GM12873 (cell line): ENCODE measurements around the gene GATAD2B.

Experiments used
- TF ChIP-seq, protein P1 (sequence below): IDR thresholded peaks from 2 replicates; pipeline ENCODE4 v1.5.1; 2012; ENCODE audit warnings: low read depth, mild to moderate bottlenecking, moderate library complexity, low read length, control low read depth; ENCODE audit not compliant: insufficient read depth; ENCODE audit errors: missing control alignments

Gene GATAD2B

DNA sequence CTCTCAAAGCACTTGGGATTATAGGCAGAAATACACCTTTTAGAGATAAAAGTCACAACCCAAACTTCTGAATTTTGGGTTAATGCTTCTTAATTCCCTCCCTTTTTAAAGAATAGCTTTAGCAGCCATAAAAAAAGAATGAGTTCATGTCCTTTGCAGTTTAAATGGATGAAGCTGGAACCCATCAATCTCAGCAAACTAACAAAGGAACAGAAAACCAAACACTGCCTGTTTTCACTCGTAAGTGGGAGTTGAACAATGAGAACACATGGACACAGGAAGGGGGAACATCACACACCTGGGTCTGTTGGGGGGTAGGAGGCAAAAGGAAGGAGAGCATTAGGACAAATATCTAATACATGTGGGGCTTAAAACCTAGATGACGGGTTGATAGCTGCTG is 91.7 kb downstream of the GATAD2B start:
- TF ChIP-seq, protein P1, sequence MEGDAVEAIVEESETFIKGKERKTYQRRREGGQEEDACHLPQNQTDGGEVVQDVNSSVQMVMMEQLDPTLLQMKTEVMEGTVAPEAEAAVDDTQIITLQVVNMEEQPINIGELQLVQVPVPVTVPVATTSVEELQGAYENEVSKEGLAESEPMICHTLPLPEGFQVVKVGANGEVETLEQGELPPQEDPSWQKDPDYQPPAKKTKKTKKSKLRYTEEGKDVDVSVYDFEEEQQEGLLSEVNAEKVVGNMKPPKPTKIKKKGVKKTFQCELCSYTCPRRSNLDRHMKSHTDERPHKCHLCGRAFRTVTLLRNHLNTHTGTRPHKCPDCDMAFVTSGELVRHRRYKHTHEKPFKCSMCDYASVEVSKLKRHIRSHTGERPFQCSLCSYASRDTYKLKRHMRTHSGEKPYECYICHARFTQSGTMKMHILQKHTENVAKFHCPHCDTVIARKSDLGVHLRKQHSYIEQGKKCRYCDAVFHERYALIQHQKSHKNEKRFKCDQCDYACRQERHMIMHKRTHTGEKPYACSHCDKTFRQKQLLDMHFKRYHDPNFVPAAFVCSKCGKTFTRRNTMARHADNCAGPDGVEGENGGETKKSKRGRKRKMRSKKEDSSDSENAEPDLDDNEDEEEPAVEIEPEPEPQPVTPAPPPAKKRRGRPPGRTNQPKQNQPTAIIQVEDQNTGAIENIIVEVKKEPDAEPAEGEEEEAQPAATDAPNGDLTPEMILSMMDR, result no peak

GRCh38 chr1:153827168-153827964 is 95.4 kb downstream of the GATAD2B start:
- TF ChIP-seq, protein P1, result peak; percentile 3

- TF ChIP-seq, protein P1, result no peak
These were observed 103.9 kb downstream of the GATAD2B start for GRCh38 chr1:153818876-153819275.

GRCh38 chr1:153816283-153816889 is 106.4 kb downstream of the GATAD2B start:
- TF ChIP-seq, protein P1, result no peak

DNA sequence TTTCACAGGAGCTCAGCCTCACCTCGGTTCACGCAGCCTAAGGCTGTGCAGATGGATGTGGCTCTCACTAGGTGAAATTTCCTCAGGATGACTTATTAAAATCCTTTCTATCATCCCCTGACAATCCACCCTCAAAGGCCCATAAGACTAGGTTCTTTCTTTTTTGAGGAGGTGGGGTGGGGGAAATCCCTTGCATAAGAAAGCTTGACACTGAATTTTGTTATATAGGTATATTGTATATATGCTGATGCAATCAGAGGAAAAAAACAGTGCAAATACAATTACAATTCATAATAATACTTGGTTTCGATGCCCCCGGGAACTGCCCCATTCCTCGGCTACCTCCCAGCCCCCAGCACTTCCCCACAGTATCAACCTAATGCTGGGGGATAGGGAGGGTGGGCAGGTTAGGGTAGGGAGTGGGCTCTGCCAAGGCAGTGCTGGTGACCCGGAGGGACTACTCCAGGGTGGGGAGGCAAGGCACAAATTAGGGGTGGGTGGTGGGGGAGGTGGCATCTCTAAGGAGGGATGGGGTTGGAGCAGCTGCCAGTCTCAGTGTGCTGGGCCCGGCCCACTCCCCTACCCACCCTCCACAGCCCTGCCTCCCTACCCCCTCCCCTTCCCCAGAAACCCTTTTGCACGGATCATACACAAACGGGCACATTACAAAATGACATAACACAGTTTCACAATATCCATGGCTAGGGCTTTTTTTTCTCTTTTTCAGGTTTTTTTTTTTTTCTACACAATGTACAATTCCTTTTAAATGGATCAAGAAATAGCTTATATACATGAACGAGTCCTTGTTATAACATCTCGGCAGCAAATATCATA is 116.7 kb downstream of the GATAD2B start:
- TF ChIP-seq, protein P1, result no peak

- TF ChIP-seq, protein P1, result no peak
These were observed 117.6 kb downstream of the GATAD2B start for GRCh38 chr1:153805042-153805745.

DNA sequence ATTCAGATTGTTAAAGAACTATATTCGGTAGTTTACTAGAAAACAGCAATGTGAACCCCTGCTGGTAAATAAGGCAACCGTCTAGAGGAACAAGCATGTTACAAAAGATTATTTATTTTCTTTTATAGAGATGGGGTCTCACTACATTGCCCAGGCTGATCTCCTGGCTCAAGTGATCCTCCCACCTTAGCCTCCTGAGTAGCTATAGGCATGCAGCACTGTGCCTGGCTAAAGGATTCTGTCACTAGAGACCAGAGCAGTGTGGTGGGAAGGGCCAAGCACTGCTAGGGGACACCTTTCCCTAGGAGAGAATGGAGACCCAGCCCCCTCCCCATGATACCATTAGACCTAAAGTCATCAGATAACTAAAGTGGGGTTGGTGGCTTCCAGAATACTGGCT is 118.7 kb downstream of the GATAD2B start:
- TF ChIP-seq, protein P1, result no peak
